Breast epithelium (tissue), 4 donors: ENCODE data around the gene IL27RA. TPM values are rescaled to one million over a fixed set of nuclear protein-coding genes. Genes with fewer than 3 reads are reported as not detected.

Experiments used
- DNase-seq, 2 donors: peaks; one replicate each; pipeline ENCODE4 v3.0.0-alpha.2; 2019; ENCODE audit warnings: low spot score in 2 of 2
- H3K27ac ChIP-seq, 2 donors: fragments of 200-600 bp; sonication (generic) in 1 of 2; one replicate each; pipeline ENCODE4 v1.5.1; 2016 to 2019; ENCODE audit warnings: mild to moderate bottlenecking in 1 of 2
- H3K27me3 ChIP-seq, 2 donors: fragments of 200-600 bp; sonication (generic) in 1 of 2; one replicate each; pipeline versions ENCODE4 v1.5.1 to v1.6.0; 2017 to 2019; ENCODE audit warnings: control low read depth in 1 of 2, mild to moderate bottlenecking in 1 of 2
- H3K36me3 ChIP-seq: fragments of 200-600 bp; one replicate; pipeline ENCODE4 v1.5.1; 2019
- H3K4me1 ChIP-seq, 2 donors: fragments of 200-600 bp; sonication (generic); one replicate each; pipeline ENCODE4 v1.5.1; 2016 to 2019; ENCODE audit warnings: control low read depth in 1 of 2
- H3K4me3 ChIP-seq, 3 donors: fragments of 200-600 bp; sonication (generic); 1 replicate in 2 of 3; 2 replicates in 1 of 3; pipeline ENCODE4 v1.5.1; 2016 to 2019; ENCODE audit warnings: mild to moderate bottlenecking in 3 of 3, moderate library complexity in 2 of 3
- H3K9me3 ChIP-seq, 2 donors: fragments of 200-600 bp; sonication (generic) in 1 of 2; one replicate each; pipeline ENCODE4 v1.5.1; 2016 to 2019; ENCODE audit warnings: control low read depth in 1 of 2
- POLR2A ChIP-seq: fragments of 450-650 bp; IDR thresholded peaks from one replicate; pipeline ENCODE4 v1.6.1; 2016; ENCODE audit warnings: antibody characterized with exemption, mild to moderate bottlenecking, moderate library complexity
- POLR2AphosphoS5 ChIP-seq, 3 donors: sonication (generic); formaldehyde crosslinking; IDR thresholded peaks; one replicate each; pipeline ENCODE4 v1.6.1; 2017; ENCODE audit warnings: antibody characterized with exemption in 3 of 3
- intact Hi-C: fragments of 100-400 bp; cut with DNase I; formaldehyde crosslinking; loops from one replicate; pipeline ENCODE4 v1.15.1; 2023; ENCODE audit warnings: low total_unique reads
- total RNA-seq, 3 donors: library from RNA; depleted of rRNA; stranded (reverse); fragments of >200 nt; gene quantifications; one replicate each; pipeline ENCODE4 v1.1.0, GENCODE V29; 2016
- TF ChIP-seq, protein P1 (sequence below), 3 donors: fragments of 450-650 bp; IDR thresholded peaks; one replicate each; pipeline ENCODE4 v1.5.1; 2016 to 2017; ENCODE audit warnings: antibody characterized with exemption in 3 of 3, mild to moderate bottlenecking in 3 of 3, moderate library complexity in 3 of 3

The IL27RA gene
- total RNA-seq, 3 donors from 2014 or later: 5.1 to 11.0 (median 5.2) TPM

DNA sequence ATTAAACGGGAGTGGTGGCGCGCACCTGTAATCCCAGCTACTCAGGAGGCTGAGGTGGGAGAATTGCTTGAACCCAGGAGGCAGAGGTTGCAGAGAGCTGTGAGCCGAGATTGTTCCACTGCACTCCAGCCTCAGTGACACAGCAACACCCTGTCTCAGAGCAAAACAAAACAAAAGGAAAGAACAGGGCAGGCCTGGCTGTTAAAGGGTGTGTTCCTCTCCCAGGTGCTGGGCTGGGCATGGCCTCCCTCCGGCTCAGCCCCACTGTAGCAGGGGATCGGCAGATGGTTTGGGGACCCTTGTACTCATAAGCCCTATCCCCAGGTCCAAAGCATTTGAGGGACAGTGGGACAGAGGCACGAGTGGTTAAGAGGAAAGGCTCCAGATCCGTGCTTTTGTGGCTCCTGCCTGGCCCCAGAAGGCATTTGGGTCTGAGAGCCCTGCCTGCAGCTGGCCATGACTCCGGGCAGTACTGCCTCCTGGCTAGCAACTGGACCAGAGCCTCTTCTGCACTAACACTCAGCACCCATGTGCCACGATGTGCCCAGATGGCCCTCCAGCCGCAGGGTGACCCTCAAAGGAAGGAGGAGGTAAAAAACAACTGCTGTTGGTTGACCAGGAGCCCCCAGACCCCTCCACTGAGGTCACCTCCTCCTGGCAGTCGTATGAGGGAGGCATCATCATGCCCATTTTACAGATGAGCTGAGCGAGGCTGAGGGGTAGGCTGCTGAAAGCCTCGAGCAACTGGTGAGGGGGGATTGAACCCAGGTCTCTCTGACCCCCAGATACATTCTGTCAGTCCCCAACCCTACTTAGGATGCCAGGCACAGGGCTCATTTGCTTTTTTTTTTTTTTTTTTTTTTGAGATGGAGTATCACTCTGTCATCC lies 35.4 kb upstream of the IL27RA start:
- DNase-seq: no peak
- no peaks in the 10 kb centered on the region for H3K36me3 ChIP-seq
- TF ChIP-seq, protein P1, sequence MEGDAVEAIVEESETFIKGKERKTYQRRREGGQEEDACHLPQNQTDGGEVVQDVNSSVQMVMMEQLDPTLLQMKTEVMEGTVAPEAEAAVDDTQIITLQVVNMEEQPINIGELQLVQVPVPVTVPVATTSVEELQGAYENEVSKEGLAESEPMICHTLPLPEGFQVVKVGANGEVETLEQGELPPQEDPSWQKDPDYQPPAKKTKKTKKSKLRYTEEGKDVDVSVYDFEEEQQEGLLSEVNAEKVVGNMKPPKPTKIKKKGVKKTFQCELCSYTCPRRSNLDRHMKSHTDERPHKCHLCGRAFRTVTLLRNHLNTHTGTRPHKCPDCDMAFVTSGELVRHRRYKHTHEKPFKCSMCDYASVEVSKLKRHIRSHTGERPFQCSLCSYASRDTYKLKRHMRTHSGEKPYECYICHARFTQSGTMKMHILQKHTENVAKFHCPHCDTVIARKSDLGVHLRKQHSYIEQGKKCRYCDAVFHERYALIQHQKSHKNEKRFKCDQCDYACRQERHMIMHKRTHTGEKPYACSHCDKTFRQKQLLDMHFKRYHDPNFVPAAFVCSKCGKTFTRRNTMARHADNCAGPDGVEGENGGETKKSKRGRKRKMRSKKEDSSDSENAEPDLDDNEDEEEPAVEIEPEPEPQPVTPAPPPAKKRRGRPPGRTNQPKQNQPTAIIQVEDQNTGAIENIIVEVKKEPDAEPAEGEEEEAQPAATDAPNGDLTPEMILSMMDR (IDR thresholded peaks at IDR 0.05): no peak
- TF ChIP-seq POLR2AphosphoS5 (IDR thresholded peaks at IDR 0.05) (no peak), POLR2A (no peak)
- H3K4me3 ChIP-seq: no peak overlapping the region
- intact Hi-C loops: no loop called here
- H3K27ac ChIP-seq: no peak overlapping the region
- peaks cover 0 to 8% of the 10 kb centered on the region in 2 donors for H3K9me3 ChIP-seq
- H3K4me1 ChIP-seq: no peaks in the 10 kb centered on the region
- no peaks in the 10 kb centered on the region for H3K27me3 ChIP-seq

GRCh38 chr19:13996928-13997630 lies 34.5 kb upstream of the IL27RA start:
- Histone ChIP-seq H3K9me3 (peaks cover 0 to 8% of the 10 kb centered on the region in 2 donors), H3K27me3 (no peaks in the 10 kb centered on the region), H3K36me3 (no peaks in the 10 kb centered on the region), H3K4me1 (no peaks in the 10 kb centered on the region), H3K27ac (no peak overlapping the region), H3K4me3 (no peak overlapping the region)
- no peak for DNase-seq
- TF ChIP-seq POLR2A: no peak
- no peak for TF ChIP-seq POLR2AphosphoS5 (IDR thresholded peaks at IDR 0.05)
- TF ChIP-seq, protein P1 (IDR thresholded peaks at IDR 0.05): no peak
- intact Hi-C loops: no loop called here

DNA sequence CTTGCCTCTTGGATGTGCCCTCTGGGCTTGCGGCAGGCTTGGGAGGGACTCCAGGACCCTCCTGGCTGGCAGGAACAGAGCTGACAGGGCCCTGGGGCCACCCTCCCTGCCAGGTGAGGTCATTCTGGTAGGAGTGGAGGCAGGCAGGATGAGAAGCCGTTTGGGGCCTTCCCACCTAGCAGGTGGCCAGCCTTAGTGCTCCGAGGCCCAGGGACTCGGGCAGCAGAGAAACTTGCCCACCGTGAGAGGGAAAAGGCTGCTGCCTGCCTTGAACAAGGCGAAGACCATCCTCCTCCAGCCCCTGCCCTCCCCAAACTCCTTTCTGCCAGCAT lies 34.0 kb upstream of the IL27RA start:
- DNase-seq: no peak
- H3K4me3 ChIP-seq: no peak overlapping the region
- TF ChIP-seq, protein P1 (IDR thresholded peaks at IDR 0.05): no peak
- TF ChIP-seq POLR2A (no peak), POLR2AphosphoS5 (IDR thresholded peaks at IDR 0.05) (no peak)
- peaks cover 0 to 8% of the 10 kb centered on the region in 2 donors for H3K9me3 ChIP-seq
- no peak overlapping the region for H3K27ac ChIP-seq
- H3K36me3 ChIP-seq: no peaks in the 10 kb centered on the region
- peaks cover 0 to 3% of the 10 kb centered on the region in 2 donors for H3K4me1 ChIP-seq
- intact Hi-C loops: no loop called here
- no peaks in the 10 kb centered on the region for H3K27me3 ChIP-seq

DNA sequence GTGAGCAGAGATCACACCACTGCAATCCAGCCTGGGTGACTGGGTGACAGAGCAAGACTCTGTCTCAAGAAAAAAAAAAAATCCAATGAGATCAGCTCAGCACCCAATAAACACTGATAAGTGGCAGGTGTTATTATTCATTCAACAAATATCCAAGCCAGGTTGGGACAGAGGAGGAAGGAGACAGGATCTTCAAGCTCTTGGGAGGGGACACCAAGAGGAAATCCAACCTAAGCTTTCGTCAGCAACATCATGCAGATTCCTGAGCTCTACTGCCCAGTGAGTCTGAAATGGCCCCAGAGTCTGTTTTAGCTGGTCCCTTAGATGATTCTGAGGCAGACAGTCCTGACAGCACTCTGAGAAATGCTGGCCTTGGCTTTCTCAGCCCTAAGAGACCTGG lies 33.1 kb upstream of the IL27RA start:
- H3K4me3 ChIP-seq: no peak overlapping the region
- no peak overlapping the region for H3K27ac ChIP-seq
- H3K27me3 ChIP-seq: no peaks in the 10 kb centered on the region
- no peak for TF ChIP-seq POLR2A
- no peak for TF ChIP-seq POLR2AphosphoS5 (IDR thresholded peaks at IDR 0.05)
- TF ChIP-seq, protein P1 (IDR thresholded peaks at IDR 0.05): no peak
- H3K36me3 ChIP-seq: no peaks in the 10 kb centered on the region
- no peak for DNase-seq
- peaks cover 0 to 8% of the 10 kb centered on the region in 2 donors for H3K9me3 ChIP-seq
- H3K4me1 ChIP-seq: peaks cover 0 to 11% of the 10 kb centered on the region in 2 donors
- intact Hi-C loops: no loop called here

GRCh38 chr19:13999085-13999484 lies 32.5 kb upstream of the IL27RA start:
- intact Hi-C loops: no loop called here
- no peak for DNase-seq
- no peaks in the 10 kb centered on the region for H3K27me3 ChIP-seq
- peaks cover 0 to 18% of the 10 kb centered on the region in 2 donors for H3K4me1 ChIP-seq
- no peak overlapping the region for H3K27ac ChIP-seq
- no peak overlapping the region for H3K4me3 ChIP-seq
- H3K36me3 ChIP-seq: no peaks in the 10 kb centered on the region
- TF ChIP-seq POLR2AphosphoS5 (IDR thresholded peaks at IDR 0.05): no peak
- TF ChIP-seq, protein P1 (IDR thresholded peaks at IDR 0.05): no peak
- no peak for TF ChIP-seq POLR2A
- H3K9me3 ChIP-seq: peaks cover 0 to 8% of the 10 kb centered on the region in 2 donors
